Uterus (tissue), 4 donors: Measurements from ENCODE around the gene PDS5B. TPM values are rescaled to one million over a fixed set of nuclear protein-coding genes. Genes with fewer than 3 reads are reported as not detected.

ENCODE experiments used
- DNase-seq, 2 donors: peaks; one replicate each; pipeline ENCODE4 v3.0.0-alpha.2; 2019 to 2020
- H3K27ac ChIP-seq, 2 donors: fragments of 200-600 bp; sonication (generic); 1 replicate in 1 of 2; 2 replicates in 1 of 2; pipeline ENCODE4 v1.5.1; 2016 to 2018
- H3K27me3 ChIP-seq, 2 donors: fragments of 200-600 bp; sonication (generic); one replicate each; pipeline ENCODE4 v1.5.1; 2018 to 2019; ENCODE audit warnings: control low read depth in 1 of 2
- H3K36me3 ChIP-seq, 2 donors: fragments of 200-600 bp; sonication (generic); one replicate each; pipeline ENCODE4 v1.5.1; 2019; ENCODE audit warnings: control low read depth in 1 of 2
- H3K4me1 ChIP-seq, 2 donors: fragments of 200-600 bp; sonication (generic); one replicate each; pipeline ENCODE4 v1.5.1; 2018 to 2019; ENCODE audit warnings: control low read depth in 1 of 2
- H3K4me3 ChIP-seq, 2 donors: fragments of 200-600 bp; sonication (generic); 1 replicate in 1 of 2; 2 replicates in 1 of 2; pipeline ENCODE4 v1.5.1; 2018 to 2019; ENCODE audit warnings: mild to moderate bottlenecking in 1 of 2
- H3K9me3 ChIP-seq, 2 donors: fragments of 200-600 bp; sonication (generic); one replicate each; pipeline ENCODE4 v1.5.1; 2019; ENCODE audit warnings: control low read depth in 1 of 2
- POLR2A ChIP-seq, 2 donors: fragments of 450-650 bp; IDR thresholded peaks; one replicate each; pipeline ENCODE4 v1.6.1; 2016; ENCODE audit warnings: antibody characterized with exemption in 2 of 2, mild to moderate bottlenecking in 1 of 2, moderate library complexity in 1 of 2
- intact Hi-C: fragments of 100-400 bp; cut with DNase I; formaldehyde crosslinking; loops from one replicate; pipeline ENCODE4 v1.15.1; 2023; ENCODE audit warnings: low total_unique reads
- total RNA-seq, 4 donors: library from RNA; depleted of rRNA in 3 of 4; stranded (reverse); fragments of >200 nt in 3 of 4; gene quantifications; one replicate each; pipeline versions ENCODE4 v1.1.0 to v1.2.4, GENCODE V29; 2014 to 2023
- TF ChIP-seq, protein P1 (sequence below), 4 experiments: fragments of 200-600 bp in 2 of 4; fragments of 450-650 bp in 2 of 4; sonication (generic) in 2 of 4; IDR thresholded peaks; one replicate each; pipeline ENCODE4 v1.5.1; 2016 to 2019; ENCODE audit warnings: antibody characterized with exemption in 4 of 4, mild to moderate bottlenecking in 2 of 4, moderate library complexity in 1 of 4
- donor health status: DM: yes; HTN: yes; CAD: no.

Gene PDS5B
- total RNA-seq, 4 donors from 2014 or later: 36.6 to 192 (median 91.0) TPM

DNA sequence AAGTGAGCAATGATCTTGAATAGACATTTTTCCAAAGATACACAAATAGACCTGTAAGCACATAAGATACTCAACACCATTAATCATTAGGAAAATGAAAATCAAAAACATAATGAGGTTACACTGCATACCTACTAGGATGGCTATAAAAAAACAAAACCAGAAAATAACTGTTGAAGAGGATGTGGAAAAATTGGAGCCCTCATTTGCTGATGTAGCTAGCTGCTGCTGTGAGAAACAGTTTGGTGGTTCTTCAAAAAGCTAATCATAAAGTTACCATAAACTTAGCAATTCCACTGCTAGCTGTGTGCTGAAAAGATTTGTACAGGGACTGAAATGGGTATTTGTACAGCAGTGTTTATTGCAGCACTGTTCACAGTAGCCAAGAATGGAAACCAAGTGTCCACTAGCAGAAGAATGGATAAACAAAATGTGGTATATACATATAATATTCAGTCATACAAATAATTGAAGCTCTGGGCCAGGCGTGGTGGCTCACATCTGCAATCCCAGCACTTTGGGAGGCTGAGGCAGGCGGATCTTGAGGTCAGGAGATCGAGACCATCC lies 46.2 kb downstream of the PDS5B start:
- intact Hi-C loops: no loop called here
- no peaks in the 10 kb centered on the region for H3K36me3 ChIP-seq
- H3K27me3 ChIP-seq: no peaks in the 10 kb centered on the region
- no peaks in the 10 kb centered on the region for H3K9me3 ChIP-seq
- H3K4me3 ChIP-seq: no peak overlapping the region
- no peak for TF ChIP-seq POLR2A (IDR thresholded peaks at IDR 0.05)
- TF ChIP-seq, protein P1, sequence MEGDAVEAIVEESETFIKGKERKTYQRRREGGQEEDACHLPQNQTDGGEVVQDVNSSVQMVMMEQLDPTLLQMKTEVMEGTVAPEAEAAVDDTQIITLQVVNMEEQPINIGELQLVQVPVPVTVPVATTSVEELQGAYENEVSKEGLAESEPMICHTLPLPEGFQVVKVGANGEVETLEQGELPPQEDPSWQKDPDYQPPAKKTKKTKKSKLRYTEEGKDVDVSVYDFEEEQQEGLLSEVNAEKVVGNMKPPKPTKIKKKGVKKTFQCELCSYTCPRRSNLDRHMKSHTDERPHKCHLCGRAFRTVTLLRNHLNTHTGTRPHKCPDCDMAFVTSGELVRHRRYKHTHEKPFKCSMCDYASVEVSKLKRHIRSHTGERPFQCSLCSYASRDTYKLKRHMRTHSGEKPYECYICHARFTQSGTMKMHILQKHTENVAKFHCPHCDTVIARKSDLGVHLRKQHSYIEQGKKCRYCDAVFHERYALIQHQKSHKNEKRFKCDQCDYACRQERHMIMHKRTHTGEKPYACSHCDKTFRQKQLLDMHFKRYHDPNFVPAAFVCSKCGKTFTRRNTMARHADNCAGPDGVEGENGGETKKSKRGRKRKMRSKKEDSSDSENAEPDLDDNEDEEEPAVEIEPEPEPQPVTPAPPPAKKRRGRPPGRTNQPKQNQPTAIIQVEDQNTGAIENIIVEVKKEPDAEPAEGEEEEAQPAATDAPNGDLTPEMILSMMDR (IDR thresholded peaks at IDR 0.05): no peak
- DNase-seq: no peak
- H3K27ac ChIP-seq: no peak overlapping the region
- peaks cover 0 to 7% of the 10 kb centered on the region in 2 donors for H3K4me1 ChIP-seq

DNA sequence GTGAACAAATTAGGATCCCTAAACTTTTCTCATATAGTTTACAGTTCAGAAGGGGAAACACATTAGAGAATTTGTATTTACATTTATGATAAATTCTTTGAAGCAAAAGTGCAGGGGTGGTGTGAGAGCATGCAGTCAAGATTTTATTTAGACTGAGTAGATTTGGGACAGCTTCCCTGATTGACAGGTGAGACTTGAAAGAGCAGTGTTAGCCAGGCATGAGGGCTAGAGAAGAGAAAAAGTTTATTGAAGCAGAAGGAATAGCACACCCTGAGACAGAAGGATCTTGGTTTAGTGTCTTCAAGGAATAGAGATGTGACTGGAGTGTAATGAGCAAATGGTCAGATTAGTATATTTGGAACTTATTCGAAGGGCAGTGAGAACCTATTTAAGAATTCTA lies 50.5 kb downstream of the PDS5B start:
- Histone ChIP-seq H3K27ac (no peak overlapping the region), H3K27me3 (no peaks in the 10 kb centered on the region), H3K4me1 (peaks cover 0 to 7% of the 10 kb centered on the region in 2 donors), H3K36me3 (no peaks in the 10 kb centered on the region), H3K9me3 (no peaks in the 10 kb centered on the region), H3K4me3 (no peak overlapping the region)
- DNase-seq: no peak
- intact Hi-C loops: no loop called here
- no peak for TF ChIP-seq POLR2A (IDR thresholded peaks at IDR 0.05)
- TF ChIP-seq, protein P1 (IDR thresholded peaks at IDR 0.05): no peak

DNA sequence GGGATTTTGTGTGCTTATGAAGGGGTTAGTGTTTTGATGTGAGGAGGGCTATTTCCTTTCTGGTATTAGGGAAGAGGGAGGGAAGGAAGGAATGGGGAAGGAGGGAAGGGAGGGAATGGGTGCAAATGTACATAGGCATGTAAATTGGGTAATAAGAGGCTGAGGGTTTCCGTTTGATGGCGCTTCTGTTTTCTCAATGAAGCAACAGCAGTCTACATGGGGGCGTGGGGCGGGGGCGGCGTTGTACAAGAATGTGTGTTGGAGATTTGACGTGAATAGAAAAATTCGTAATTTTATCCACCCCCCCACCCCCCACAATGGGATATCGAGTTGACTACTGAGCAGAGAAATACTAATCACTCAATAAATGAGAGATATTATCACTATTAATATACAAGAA lies 52.5 kb downstream of the PDS5B start:
- H3K27ac ChIP-seq: no peak overlapping the region
- H3K9me3 ChIP-seq: no peaks in the 10 kb centered on the region
- intact Hi-C loops: no loop called here
- no peak for DNase-seq
- H3K4me1 ChIP-seq: no peaks in the 10 kb centered on the region
- no peak overlapping the region for H3K4me3 ChIP-seq
- TF ChIP-seq, protein P1 (IDR thresholded peaks at IDR 0.05): no peak
- no peak for TF ChIP-seq POLR2A (IDR thresholded peaks at IDR 0.05)
- H3K36me3 ChIP-seq: no peaks in the 10 kb centered on the region
- H3K27me3 ChIP-seq: no peaks in the 10 kb centered on the region

DNA sequence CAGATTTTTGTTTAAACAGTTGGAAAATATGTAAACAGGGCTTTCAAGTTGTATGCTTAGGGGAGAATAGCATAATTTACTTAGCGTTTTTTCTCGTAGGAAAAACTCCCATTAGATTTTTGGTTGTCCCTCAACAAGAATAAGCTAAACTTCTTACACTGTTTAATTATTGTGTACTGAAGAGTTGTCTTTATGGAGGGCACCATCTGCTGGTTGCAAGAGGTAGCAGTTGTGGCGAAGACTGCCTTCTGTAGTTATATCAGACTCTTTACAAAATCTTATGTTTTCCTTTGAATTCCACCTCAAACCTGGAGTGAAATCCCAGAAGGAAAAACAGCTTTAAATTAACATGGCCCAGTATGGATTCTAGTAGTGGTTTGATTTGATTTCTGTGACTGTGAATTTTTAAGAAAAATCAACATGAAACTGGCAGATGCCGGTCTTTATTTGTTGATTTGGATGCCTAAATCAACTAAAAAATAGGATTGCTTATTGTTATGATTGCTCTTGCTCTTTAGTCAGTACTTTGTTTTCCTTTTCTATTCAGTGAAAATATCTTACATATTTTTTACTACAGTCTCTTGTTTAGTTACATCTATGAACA lies 53.4 kb downstream of the PDS5B start:
- no peak overlapping the region for H3K27ac ChIP-seq
- intact Hi-C loops: no loop called here
- no peak overlapping the region for H3K4me3 ChIP-seq
- H3K4me1 ChIP-seq: no peaks in the 10 kb centered on the region
- no peaks in the 10 kb centered on the region for H3K9me3 ChIP-seq
- no peaks in the 10 kb centered on the region for H3K27me3 ChIP-seq
- peak; percentile 31 to 63 for DNase-seq
- no peaks in the 10 kb centered on the region for H3K36me3 ChIP-seq
- TF ChIP-seq, protein P1 (IDR thresholded peaks at IDR 0.05): peak; percentile 62 to 80 (median 72)
- TF ChIP-seq POLR2A (IDR thresholded peaks at IDR 0.05): no peak

DNA sequence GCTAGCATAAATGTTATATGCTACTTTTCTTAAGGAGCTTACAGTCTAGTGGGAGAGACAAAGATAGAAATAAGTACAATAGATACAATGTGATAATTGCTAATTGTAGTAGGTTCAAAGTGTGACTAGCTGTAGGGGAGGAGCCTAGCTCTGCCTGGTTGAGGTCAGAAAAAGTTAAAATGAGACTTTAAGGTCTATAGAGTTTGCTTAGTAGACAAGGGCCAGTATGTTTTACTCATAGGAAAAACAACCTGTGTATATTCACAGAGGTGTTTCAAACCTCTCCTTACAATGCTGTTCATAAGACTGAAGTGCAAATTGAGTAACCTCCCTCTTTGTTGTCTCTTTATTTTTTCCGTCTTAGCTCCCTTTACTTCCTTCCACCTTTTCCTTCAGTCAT lies 56.1 kb downstream of the PDS5B start:
- Histone ChIP-seq H3K4me1 (peaks cover 0 to 3% of the 10 kb centered on the region in 2 donors), H3K27ac (no peak overlapping the region), H3K36me3 (no peaks in the 10 kb centered on the region), H3K9me3 (no peaks in the 10 kb centered on the region), H3K27me3 (no peaks in the 10 kb centered on the region), H3K4me3 (no peak overlapping the region)
- no peak for DNase-seq
- no peak for TF ChIP-seq POLR2A (IDR thresholded peaks at IDR 0.05)
- TF ChIP-seq, protein P1 (IDR thresholded peaks at IDR 0.05): no peak
- intact Hi-C loops: no loop called here
